ENCODE measurements around the gene CCDC18.

Gene CCDC18

GRCh38 chr1:93323185-93323820 lies 142.8 kb downstream of the CCDC18 start:
- TF ChIP-seq CTCF (IDR thresholded peaks at IDR 0.05) = no peak
- no peak overlapping the region for H3K4me3 ChIP-seq
- H3K27ac ChIP-seq = no peak overlapping the region

GRCh38 chr1:93324486-93325464 lies 144.3 kb downstream of the CCDC18 start:
- Histone ChIP-seq H3K4me3 (no peak overlapping the region), H3K27ac (no peak overlapping the region)
- TF ChIP-seq CTCF (IDR thresholded peaks at IDR 0.05) = no peak
- DNase-seq (ENCODE audit: low spot score) = no peak

More at GRCh38 chr1:93323185-93323820, 142.8 kb downstream of the CCDC18 start:
- DNase-seq (ENCODE audit: low spot score) = no peak
